ENCODE results near the gene ZNF568.

DNA sequence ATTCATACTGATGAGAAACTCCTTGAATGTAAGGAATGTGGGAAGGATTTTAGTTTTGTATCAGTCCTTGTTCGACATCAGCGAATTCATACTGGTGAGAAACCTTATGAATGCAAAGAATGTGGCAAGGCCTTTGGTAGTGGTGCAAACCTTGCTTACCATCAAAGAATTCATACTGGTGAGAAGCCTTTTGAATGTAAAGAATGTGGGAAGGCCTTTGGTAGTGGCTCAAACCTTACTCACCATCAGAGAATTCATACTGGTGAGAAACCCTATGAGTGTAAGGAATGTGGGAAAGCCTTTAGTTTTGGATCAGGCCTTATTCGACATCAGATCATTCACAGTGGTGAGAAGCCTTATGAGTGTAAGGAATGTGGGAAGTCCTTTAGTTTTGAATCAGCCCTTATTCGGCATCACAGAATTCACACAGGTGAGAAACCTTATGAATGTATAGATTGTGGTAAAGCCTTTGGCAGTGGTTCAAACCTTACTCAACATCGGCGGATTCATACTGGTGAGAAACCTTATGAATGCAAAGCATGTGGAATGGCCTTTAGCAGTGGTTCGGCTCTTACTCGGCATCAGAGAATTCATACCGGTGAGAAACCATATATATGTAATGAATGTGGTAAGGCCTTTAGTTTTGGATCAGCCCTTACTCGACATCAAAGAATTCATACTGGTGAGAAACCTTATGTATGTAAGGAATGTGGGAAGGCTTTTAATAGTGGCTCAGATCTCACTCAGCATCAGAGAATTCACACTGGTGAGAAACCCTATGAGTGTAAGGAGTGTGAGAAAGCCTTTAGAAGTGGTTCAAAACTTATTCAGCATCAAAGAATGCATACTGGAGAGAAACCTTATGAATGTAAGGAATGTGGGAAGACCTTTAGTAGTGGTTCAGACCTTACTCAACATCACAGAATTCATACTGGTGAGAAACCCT, 38.9 kb upstream of the ZNF568 start:
- TF ChIP-seq, protein P1, sequence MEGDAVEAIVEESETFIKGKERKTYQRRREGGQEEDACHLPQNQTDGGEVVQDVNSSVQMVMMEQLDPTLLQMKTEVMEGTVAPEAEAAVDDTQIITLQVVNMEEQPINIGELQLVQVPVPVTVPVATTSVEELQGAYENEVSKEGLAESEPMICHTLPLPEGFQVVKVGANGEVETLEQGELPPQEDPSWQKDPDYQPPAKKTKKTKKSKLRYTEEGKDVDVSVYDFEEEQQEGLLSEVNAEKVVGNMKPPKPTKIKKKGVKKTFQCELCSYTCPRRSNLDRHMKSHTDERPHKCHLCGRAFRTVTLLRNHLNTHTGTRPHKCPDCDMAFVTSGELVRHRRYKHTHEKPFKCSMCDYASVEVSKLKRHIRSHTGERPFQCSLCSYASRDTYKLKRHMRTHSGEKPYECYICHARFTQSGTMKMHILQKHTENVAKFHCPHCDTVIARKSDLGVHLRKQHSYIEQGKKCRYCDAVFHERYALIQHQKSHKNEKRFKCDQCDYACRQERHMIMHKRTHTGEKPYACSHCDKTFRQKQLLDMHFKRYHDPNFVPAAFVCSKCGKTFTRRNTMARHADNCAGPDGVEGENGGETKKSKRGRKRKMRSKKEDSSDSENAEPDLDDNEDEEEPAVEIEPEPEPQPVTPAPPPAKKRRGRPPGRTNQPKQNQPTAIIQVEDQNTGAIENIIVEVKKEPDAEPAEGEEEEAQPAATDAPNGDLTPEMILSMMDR (IDR thresholded peaks at IDR 0.05 in 4 of 5, conservative IDR thresholded peaks at IDR 0.05 in 1 of 5) = no peak
- TF ChIP-seq POLR2A (IDR thresholded peaks at IDR 0.05) = no peak

All from gastrocnemius medialis (tissue), 4 donors.